Small intestine (tissue), 7 donors: Measurements from ENCODE around the gene TLR7. TPM values are rescaled to one million over a fixed set of nuclear protein-coding genes. Genes with fewer than 3 reads are reported as not detected.

Source experiments
- DNase-seq, 2 donors: peaks; one replicate each; pipeline versions ENCODE4 v3.0.0 to v3.0.0-alpha.2; 2013
- FAIRE-seq: peaks from 2 replicates; lab custom pipeline; 2012; peaks lifted over from hg19 to GRCh38; lab: Jason Lieb, UNC
- H3K27ac ChIP-seq, 3 donors: one replicate each; pipeline ENCODE4 v1.5.1; 2013; ENCODE audit warnings: low read length in 2 of 3, mild to moderate bottlenecking in 2 of 3, control low read depth in 1 of 3, inconsistent platforms in 1 of 3, low read depth in 1 of 3, moderate library complexity in 1 of 3
- H3K27me3 ChIP-seq, 3 donors: one replicate each; pipeline ENCODE4 v1.6.1; 2013; ENCODE audit warnings: low read length in 3 of 3, inconsistent platforms in 1 of 3; ENCODE audit not compliant: control insufficient read depth in 3 of 3, insufficient read depth in 3 of 3
- H3K36me3 ChIP-seq, 3 donors: one replicate each; pipeline ENCODE4 v1.6.1; 2013; ENCODE audit warnings: low read length in 3 of 3, inconsistent platforms in 1 of 3, low read depth in 1 of 3, mild to moderate bottlenecking in 1 of 3, moderate library complexity in 1 of 3; ENCODE audit not compliant: control insufficient read depth in 3 of 3, insufficient read depth in 2 of 3
- H3K4me1 ChIP-seq, 3 donors: one replicate each; pipeline ENCODE4 v1.6.1; 2013; ENCODE audit warnings: low read length in 2 of 3, inconsistent platforms in 1 of 3, low read depth in 1 of 3, mild to moderate bottlenecking in 1 of 3, moderate library complexity in 1 of 3; ENCODE audit not compliant: control insufficient read depth in 3 of 3, insufficient read depth in 2 of 3
- H3K4me3 ChIP-seq, 3 donors: one replicate each; pipeline ENCODE4 v1.5.1; 2013; ENCODE audit warnings: low read length in 3 of 3, control low read depth in 1 of 3, inconsistent platforms in 1 of 3, low read depth in 1 of 3, mild to moderate bottlenecking in 1 of 3, moderate library complexity in 1 of 3
- H3K9me3 ChIP-seq, 2 donors: one replicate each; pipeline ENCODE4 v1.6.1; 2013; ENCODE audit warnings: low read depth in 1 of 2, low read length in 1 of 2; ENCODE audit not compliant: control insufficient read depth in 2 of 2, insufficient read depth in 1 of 2
- WGBS, 3 donors: extraction: QIAGEN DNeasy Blood & Tissue Kit; methylation state at CpG; one replicate each; pipeline ENCODE4 v1.1.7; 2013; 5-methylcytosine and 5-hydroxymethylcytosine counted together
- polyA plus RNA-seq, 4 donors: library from polyadenylated mRNA; stranded (reverse) in 3 of 4; unstranded in 1 of 4; fragments of 200-250 nt in 3 of 4; fragments of 120-200 nt in 1 of 4; gene quantifications; one replicate each; pipeline versions ENCODE4 v1.2.1 to v1.2.3, GENCODE V29; 2013
- donor health status: healthy with polysubstance abuse.
- donor health status: control.
- donor health status: control.
- donor health status: Bipolar disorder and iron deficiency.
- donor health status: healthy.

The TLR7 gene
- polyA plus RNA-seq, 4 donors, result 0.09 to 1.4 (median 0.27) TPM; not detected in 1

DNA sequence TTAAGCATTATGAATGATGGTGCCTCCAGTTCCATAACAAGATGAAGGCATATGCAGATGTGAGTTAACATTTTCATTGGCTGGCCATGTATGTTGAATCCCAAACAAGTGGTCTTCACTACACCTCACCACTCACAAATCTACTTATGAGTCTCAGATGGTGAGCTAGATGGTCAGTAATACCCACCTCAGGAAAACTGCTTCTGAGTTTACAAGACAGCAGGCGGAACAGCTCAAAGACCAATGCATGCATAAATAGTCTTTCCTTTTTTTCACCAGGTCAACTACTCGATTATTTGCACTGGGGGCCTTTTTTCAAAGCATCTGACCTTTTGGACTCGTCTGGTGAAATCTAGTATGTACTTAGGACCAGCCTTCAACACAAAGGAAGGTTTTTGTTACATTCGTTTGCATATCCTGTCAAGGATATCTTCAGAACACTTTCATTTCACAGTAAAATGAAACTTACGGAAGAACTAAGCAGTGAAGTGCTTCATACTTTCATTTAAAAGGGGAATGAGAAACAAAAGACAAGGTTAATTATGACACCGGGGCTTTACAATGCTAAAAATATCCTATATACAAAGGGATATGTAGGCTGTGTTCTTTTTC lies 23.1 kb upstream of the TLR7 start:
- Histone ChIP-seq H3K27me3 (no peaks in the 10 kb centered on the region), H3K9me3 (no peaks in the 10 kb centered on the region), H3K36me3 (no peaks in the 10 kb centered on the region), H3K4me3 (no peak overlapping the region), H3K27ac (peak overlapping the region in 2 of 3 donors; percentile 50 to 72), H3K4me1 (no peaks in the 10 kb centered on the region)
- no peak for FAIRE-seq
- DNase-seq, result peak; percentile 8 to 76
- 9 to 25% (median 21%) methylated on average over 6 of the region's 6 CpGs for WGBS, 3 donors

DNA sequence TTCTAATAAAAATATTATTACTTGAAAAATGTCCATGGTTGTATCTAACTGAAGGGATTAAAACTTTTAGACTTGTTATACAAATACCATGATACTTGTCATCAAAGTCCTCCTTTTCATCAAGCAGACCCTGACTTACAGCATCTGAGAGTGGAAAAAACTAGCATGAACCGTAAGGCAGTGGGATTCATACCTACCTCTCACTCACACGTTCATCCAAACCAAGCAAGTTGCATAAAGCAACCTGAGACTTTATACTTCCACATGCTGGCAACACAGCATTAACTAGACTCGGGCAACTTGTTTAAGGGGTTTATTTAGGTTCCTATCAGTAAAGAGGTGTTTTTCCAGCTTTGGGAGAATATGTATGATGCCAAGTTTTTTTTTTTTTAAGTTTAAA lies 22.6 kb upstream of the TLR7 start:
- H3K4me3 ChIP-seq, result no peak overlapping the region
- no peaks in the 10 kb centered on the region for H3K9me3 ChIP-seq
- DNase-seq, result peak; percentile 0 to 23
- 19 to 41% (median 37%) methylated on average over 3 of the region's 3 CpGs for WGBS, 3 donors
- peak overlapping the region in 1 of 3 donors; percentile 72 for H3K27ac ChIP-seq
- FAIRE-seq, result no peak
- H3K27me3 ChIP-seq, result no peaks in the 10 kb centered on the region
- H3K4me1 ChIP-seq, result no peaks in the 10 kb centered on the region
- H3K36me3 ChIP-seq, result no peaks in the 10 kb centered on the region

GRCh38 chrX:12865359-12865758 lies 1.5 kb upstream of the TLR7 start:
- 61 to 82% (median 64%) methylated on average over 7 of the region's 7 CpGs for WGBS, 3 donors
- FAIRE-seq (no peak), DNase-seq (no peak)

DNA sequence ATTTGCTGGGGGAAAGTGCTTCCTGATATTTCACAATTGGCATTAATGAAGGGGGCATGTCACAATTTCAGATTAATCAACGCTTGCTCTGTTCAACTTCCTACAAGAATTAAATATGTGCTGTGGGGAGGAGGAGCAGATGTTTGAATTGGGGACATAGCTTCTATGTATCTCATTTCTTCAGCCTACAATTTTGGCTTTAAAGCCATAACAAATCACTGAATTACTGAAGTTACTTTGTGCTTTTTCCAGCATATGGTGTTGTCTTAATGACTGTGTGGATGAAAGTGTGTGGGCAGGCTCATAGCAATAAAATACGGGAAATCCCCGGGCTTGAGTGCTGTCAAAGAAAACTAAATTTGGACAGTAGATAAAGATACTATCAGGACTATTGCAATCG lies 813 bp downstream of the TLR7 start:
- FAIRE-seq (no peak), DNase-seq (no peak)
- Histone ChIP-seq H3K36me3 (no peaks in the 10 kb centered on the region), H3K4me1 (no peaks in the 10 kb centered on the region), H3K9me3 (no peaks in the 10 kb centered on the region), H3K27me3 (no peaks in the 10 kb centered on the region), H3K4me3 (no peak overlapping the region), H3K27ac (no peak overlapping the region)
- WGBS, 3 donors, result 52 to 73% (median 53%) methylated on average over 4 of the region's 4 CpGs

More at GRCh38 chrX:12865359-12865758, 1.5 kb upstream of the TLR7 start:
- H3K9me3 ChIP-seq, result no peaks in the 10 kb centered on the region
- no peaks in the 10 kb centered on the region for H3K36me3 ChIP-seq
- H3K27me3 ChIP-seq, result no peaks in the 10 kb centered on the region
- no peak overlapping the region for H3K4me3 ChIP-seq
- H3K27ac ChIP-seq, result no peak overlapping the region
- no peaks in the 10 kb centered on the region for H3K4me1 ChIP-seq

- no peak for DNase-seq
- Histone ChIP-seq H3K36me3 (no peaks in the 10 kb centered on the region), H3K4me3 (no peak overlapping the region), H3K4me1 (no peaks in the 10 kb centered on the region), H3K27ac (no peak overlapping the region), H3K9me3 (no peaks in the 10 kb centered on the region), H3K27me3 (no peaks in the 10 kb centered on the region)
- 80 to 87% (median 85%) methylated on average over 4 of the region's 4 CpGs for WGBS, 3 donors
- no peak for FAIRE-seq
These were observed 1.9 kb downstream of the TLR7 start for GRCh38 chrX:12868747-12869146.

DNA sequence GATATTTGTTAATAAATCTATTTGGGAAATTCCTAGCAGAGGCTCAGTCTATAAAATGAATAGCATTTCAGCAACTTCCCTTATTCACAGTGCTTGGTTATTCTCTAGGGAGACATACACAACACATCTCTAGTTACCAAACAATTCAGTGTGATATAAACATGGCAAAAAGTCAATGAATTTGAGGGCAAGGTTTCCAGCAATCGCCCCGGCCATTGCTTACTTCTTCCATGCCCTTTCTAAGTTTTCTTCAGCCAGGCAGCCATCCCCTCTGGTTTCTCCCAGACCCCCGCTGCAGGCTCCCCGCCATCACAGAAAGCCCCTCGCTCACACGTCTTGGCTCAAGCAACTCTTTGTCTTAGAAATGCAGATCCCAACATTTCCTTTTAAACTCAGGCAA lies 4.4 kb downstream of the TLR7 start:
- no peaks in the 10 kb centered on the region for H3K9me3 ChIP-seq
- H3K36me3 ChIP-seq, result no peaks in the 10 kb centered on the region
- H3K27ac ChIP-seq, result no peak overlapping the region
- no peak for DNase-seq
- H3K4me1 ChIP-seq, result no peaks in the 10 kb centered on the region
- H3K4me3 ChIP-seq, result no peak overlapping the region
- no peaks in the 10 kb centered on the region for H3K27me3 ChIP-seq
- 63 to 78% (median 74%) methylated on average over 6 of the region's 6 CpGs for WGBS, 3 donors
- no peak for FAIRE-seq

DNA sequence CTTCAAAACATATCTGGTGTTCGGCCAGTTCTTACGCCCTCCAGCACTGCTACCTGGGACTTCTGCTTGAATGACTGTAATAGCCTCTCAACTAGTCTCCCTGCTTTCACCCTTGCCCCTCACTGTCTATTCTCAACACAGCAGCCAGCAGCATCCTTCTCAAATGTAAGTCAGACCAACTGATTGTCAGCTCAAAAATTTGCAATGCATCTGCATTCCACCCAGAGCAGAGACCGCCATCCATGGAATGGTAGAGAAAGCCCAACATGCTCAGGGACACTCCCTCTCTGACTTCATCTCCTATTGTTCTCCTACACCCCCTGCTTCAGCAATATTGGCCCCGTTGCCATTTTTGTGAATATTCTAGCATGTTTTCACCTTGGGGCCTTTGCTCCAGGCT lies 5.9 kb downstream of the TLR7 start:
- Histone ChIP-seq H3K27me3 (no peaks in the 10 kb centered on the region), H3K4me1 (no peaks in the 10 kb centered on the region), H3K27ac (no peak overlapping the region), H3K9me3 (no peaks in the 10 kb centered on the region), H3K4me3 (no peak overlapping the region), H3K36me3 (no peaks in the 10 kb centered on the region)
- 88 to 94% (median 89%) methylated on average over 4 of the region's 4 CpGs for WGBS, 3 donors
- no peak for DNase-seq
- no peak for FAIRE-seq

DNA sequence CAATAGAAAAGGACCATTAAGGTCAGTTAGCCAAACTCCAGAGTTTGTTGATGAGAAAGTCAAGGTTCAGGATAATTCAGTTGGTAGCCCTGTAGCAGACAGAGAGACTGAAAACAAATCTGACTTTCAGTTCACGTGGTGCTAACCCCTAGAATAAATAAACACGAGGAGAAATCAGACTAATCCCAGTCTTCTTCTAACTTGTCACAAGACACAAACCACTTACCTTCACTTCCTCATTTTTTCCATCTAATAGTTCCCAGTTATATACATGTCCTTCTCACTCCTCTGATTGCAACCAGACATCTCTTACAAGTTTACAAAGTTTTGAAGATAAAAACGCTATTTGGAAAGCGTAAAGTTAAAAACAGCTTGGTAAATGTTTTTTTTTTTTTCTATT lies 7.7 kb downstream of the TLR7 start:
- DNase-seq, result no peak
- Histone ChIP-seq H3K27me3 (no peaks in the 10 kb centered on the region), H3K4me3 (no peak overlapping the region), H3K27ac (no peak overlapping the region), H3K9me3 (no peaks in the 10 kb centered on the region), H3K4me1 (no peaks in the 10 kb centered on the region), H3K36me3 (no peaks in the 10 kb centered on the region)
- no peak for FAIRE-seq
- WGBS, 3 donors, result 44 to 47% (median 46%) methylated on average over 4 of the region's 4 CpGs

GRCh38 chrX:12877386-12877785 lies 10.5 kb downstream of the TLR7 start:
- no peak for FAIRE-seq
- no peaks in the 10 kb centered on the region for H3K9me3 ChIP-seq
- no peak overlapping the region for H3K27ac ChIP-seq
- 34 to 54% (median 50%) methylated on average over 8 of the region's 8 CpGs for WGBS, 3 donors
- DNase-seq, result no peak
- no peaks in the 10 kb centered on the region for H3K4me1 ChIP-seq
- no peak overlapping the region for H3K4me3 ChIP-seq
- H3K36me3 ChIP-seq, result no peaks in the 10 kb centered on the region
- H3K27me3 ChIP-seq, result no peaks in the 10 kb centered on the region
